Neural cell (in vitro differentiated cells): Measurements from ENCODE around the gene RPL15.

ENCODE experiments used
- CTCF ChIP-seq: fragments of 450-650 bp; IDR thresholded peaks from 2 replicates; pipeline ENCODE4 v1.5.1; 2014; ENCODE audit warnings: antibody characterized with exemption, mild to moderate bottlenecking, moderate library complexity; ENCODE audit not compliant: poor library complexity, severe bottlenecking
- POLR2AphosphoS5 ChIP-seq: IDR thresholded peaks from 2 replicates; pipeline ENCODE4 v1.6.1; 2012
- RAD21 ChIP-seq: fragments of 450-650 bp; conservative IDR thresholded peaks from 2 replicates; pipeline ENCODE4 v1.6.1; 2014; ENCODE audit warnings: antibody characterized with exemption, mild to moderate bottlenecking, moderate library complexity
- REST ChIP-seq: IDR thresholded peaks from 2 replicates; pipeline ENCODE4 v1.6.1; 2012; ENCODE audit warnings: borderline replicate concordance

GRCh38 chr3:23942546-23942945 lies 25.6 kb downstream of the RPL15 start:
- TF ChIP-seq RAD21 (no peak), CTCF (no peak), REST (no peak), POLR2AphosphoS5 (no peak)
